Mononuclear cell (primary cell): ENCODE measurements around the gene PRR29. TPM values are rescaled to one million over a fixed set of nuclear protein-coding genes. Genes with fewer than 3 reads are reported as not detected.

Source experiments
- H3K27me3 ChIP-seq: 2 replicates; pipeline ENCODE4 v1.6.0; 2011; ENCODE audit warnings: low read length, control low read depth; ENCODE audit not compliant: insufficient read depth
- H3K4me1 ChIP-seq: 2 replicates; pipeline ENCODE4 v1.5.1; 2011; ENCODE audit warnings: mild to moderate bottlenecking, low read length, control low read depth; ENCODE audit not compliant: insufficient read depth
- H3K4me3 ChIP-seq: 2 replicates; pipeline ENCODE4 v1.5.1; 2011; ENCODE audit warnings: mild to moderate bottlenecking, low read length, moderate library complexity
- H3K9me3 ChIP-seq: 2 replicates; pipeline ENCODE4 v1.5.1; 2011; ENCODE audit warnings: low read depth, mild to moderate bottlenecking, control low read depth, low read length
- total RNA-seq: library from RNA; depleted of rRNA; stranded (reverse); fragments of >200 nt; gene quantifications from one replicate; pipeline ENCODE4 v1.2.3, GENCODE V29; 2012

The PRR29 gene
- 0.21 TPM for total RNA-seq

DNA sequence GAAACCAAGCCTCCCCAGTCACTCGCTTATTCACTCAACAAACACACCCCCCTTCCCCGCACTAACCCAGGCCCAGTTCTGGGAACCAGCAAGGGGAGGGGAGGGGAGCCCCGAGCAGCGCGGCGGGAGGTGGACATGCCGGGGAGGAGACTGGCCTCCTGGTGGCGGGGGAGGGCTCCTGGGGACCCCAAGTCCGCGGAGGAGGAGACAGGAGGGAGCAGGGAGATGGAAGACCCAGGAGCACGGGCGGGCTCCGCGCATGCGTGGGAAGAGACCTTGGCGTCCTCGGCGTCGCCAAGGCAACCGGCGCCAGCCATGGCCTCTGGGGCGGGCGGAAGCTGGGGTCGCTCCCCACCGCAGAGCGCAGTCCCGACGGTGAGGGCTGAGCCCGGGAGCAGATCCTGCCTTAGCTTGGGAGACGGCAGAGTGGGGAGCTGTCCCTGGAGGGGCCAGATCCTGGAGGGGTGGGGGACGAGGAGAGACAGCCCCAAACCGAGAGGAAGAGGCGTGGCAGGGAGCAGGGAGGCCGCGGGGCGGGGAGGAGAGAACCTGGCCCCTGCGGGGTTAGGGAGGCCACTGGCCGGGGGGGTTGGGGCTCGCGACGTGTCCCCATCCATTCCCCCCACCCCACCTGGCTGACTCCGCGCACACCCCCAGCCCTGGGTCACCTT is at the start of gene PRR29:
PRR29 (plus strand) TSS at position 302 of the 671 bp plus-strand sequence; CDS start at position 316, 14 bp downstream.
- peak within 1 kb of the TSS; percentile 48 for H3K4me3 ChIP-seq

DNA sequence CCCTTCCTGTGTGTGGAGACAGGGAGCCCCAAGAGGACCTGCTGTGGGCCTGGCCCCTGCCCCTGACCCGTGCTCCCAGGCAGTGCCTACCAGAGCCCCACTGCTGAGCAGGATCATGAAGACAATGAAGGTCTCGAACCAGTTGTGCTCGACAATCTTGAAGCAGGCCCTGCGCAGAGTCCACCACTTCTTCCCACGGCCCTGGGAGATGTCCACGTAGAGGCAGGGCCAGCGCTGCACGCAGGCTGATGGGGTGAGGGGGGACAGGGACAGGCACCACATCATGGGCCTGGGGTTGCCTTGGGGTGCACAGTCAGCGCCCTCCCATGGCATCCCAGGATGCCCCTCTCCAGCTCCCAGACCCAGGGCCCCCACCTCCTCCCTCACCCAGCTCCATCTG is 49.6 kb upstream of the PRR29 start:
- Histone ChIP-seq H3K4me3 (no peak overlapping the region), H3K4me1 (peaks cover 32% of the 10 kb centered on the region), H3K9me3 (no peaks in the 10 kb centered on the region), H3K27me3 (no peaks in the 10 kb centered on the region)

More for the DNA sequence above, at the start of gene PRR29:
- Histone ChIP-seq H3K9me3 (no peaks in the 10 kb centered on the region), H3K27me3 (peaks cover 8% of the 10 kb centered on the region), H3K4me1 (peaks cover 52% of the 10 kb centered on the region)

GRCh38 chr17:63949576-63950250 is 48.4 kb upstream of the PRR29 start:
- Histone ChIP-seq H3K9me3 (no peaks in the 10 kb centered on the region), H3K27me3 (no peaks in the 10 kb centered on the region), H3K4me1 (peaks cover 44% of the 10 kb centered on the region), H3K4me3 (no peak overlapping the region)

GRCh38 chr17:63950940-63951907 is 46.9 kb upstream of the PRR29 start:
- Histone ChIP-seq H3K9me3 (no peaks in the 10 kb centered on the region), H3K4me1 (peaks cover 42% of the 10 kb centered on the region), H3K4me3 (no peak overlapping the region), H3K27me3 (no peaks in the 10 kb centered on the region)

GRCh38 chr17:63954402-63955063 is 43.6 kb upstream of the PRR29 start:
- H3K9me3 ChIP-seq = no peaks in the 10 kb centered on the region
- no peaks in the 10 kb centered on the region for H3K27me3 ChIP-seq
- H3K4me1 ChIP-seq = peaks cover 31% of the 10 kb centered on the region
- H3K4me3 ChIP-seq = no peak overlapping the region

DNA sequence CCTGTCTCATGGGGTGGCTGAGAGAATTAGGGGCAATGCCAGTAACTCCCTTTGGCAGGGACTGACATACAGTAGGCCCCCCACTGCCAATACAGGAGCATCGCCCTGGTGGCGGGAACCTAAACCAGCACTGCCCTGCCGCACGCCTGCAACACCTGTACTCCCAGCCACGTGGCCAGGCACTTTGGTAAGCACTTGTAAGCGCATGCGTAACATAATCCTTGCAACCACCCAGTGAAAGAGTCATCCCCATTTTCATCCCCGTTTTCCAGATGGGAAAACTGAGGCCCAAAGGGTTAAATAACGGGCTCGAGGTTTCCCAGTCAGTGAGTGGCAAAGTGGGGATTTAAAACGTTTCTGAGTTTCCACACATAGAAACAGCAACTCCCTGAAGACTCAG is 42.9 kb upstream of the PRR29 start:
- H3K4me1 ChIP-seq = peaks cover 31% of the 10 kb centered on the region
- no peak overlapping the region for H3K4me3 ChIP-seq
- no peaks in the 10 kb centered on the region for H3K27me3 ChIP-seq
- no peaks in the 10 kb centered on the region for H3K9me3 ChIP-seq

DNA sequence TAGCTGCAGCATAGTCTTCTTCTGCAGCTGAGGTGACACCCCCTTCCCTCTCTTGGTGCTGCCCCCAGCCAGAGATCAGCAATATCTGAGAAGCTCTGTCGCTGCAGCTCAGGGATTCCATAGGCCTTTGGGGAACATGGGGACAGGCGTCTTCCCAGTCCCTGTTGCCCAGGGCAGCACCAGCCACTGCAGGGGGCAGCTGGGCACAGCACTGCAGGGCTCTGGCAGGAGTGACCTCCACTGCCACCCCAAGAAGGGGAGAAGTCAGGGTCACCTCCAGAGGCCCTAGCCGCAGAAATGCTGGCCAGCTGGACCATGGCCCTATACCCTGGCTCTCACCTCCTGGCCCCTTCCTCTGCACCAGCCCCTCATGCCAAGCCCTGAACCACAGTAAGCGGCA is 42.4 kb upstream of the PRR29 start:
- Histone ChIP-seq H3K27me3 (no peaks in the 10 kb centered on the region), H3K4me3 (no peak overlapping the region), H3K9me3 (no peaks in the 10 kb centered on the region), H3K4me1 (peaks cover 27% of the 10 kb centered on the region)

DNA sequence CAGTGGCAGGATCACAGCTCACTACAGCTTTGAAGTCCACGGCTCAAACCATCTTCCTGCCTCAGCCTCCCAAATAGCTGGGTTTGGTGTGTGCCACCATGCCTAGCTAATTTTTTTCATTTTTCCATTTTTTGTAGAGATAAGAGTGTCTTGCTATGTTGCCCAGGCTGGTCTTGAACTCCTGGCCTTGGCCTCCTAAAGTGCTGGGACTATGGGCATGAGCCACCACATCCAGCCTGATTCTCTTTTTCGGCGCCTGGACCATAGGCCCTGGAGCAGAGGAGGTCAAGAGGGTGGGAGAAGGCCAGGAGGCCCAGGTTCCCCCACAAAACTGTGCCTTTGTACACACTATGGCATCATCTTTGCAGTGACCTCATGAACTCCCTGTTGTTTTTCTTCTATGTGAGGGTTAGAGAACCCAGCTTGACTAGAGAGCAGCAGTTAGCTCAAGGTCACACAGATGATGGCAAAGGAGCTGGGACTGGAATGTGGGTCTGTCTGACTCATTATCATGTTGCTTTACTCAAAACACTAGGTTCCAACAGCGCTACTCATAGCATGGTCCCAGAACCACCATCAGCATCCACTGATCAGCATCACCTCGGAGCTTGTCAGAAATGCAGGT is 41.7 kb upstream of the PRR29 start:
- Histone ChIP-seq H3K9me3 (no peaks in the 10 kb centered on the region), H3K4me3 (no peak overlapping the region), H3K4me1 (peaks cover 31% of the 10 kb centered on the region), H3K27me3 (no peaks in the 10 kb centered on the region)

- no peak overlapping the region for H3K4me3 ChIP-seq
- H3K4me1 ChIP-seq = peaks cover 5% of the 10 kb centered on the region
Measured at GRCh38 chr17:63960006-63960405, 38.1 kb upstream of the PRR29 start.

GRCh38 chr17:63960430-63960829 is 37.7 kb upstream of the PRR29 start:
- Histone ChIP-seq H3K27me3 (no peaks in the 10 kb centered on the region), H3K9me3 (no peaks in the 10 kb centered on the region), H3K4me1 (peaks cover 5% of the 10 kb centered on the region), H3K4me3 (no peak overlapping the region)

More at GRCh38 chr17:63960006-63960405, 38.1 kb upstream of the PRR29 start:
- H3K9me3 ChIP-seq = no peaks in the 10 kb centered on the region
- H3K27me3 ChIP-seq = no peaks in the 10 kb centered on the region

GRCh38 chr17:63961355-63962212 is 36.6 kb upstream of the PRR29 start:
- no peaks in the 10 kb centered on the region for H3K9me3 ChIP-seq
- H3K4me1 ChIP-seq = peaks cover 9% of the 10 kb centered on the region
- no peak overlapping the region for H3K4me3 ChIP-seq
- no peaks in the 10 kb centered on the region for H3K27me3 ChIP-seq

- no peaks in the 10 kb centered on the region for H3K27me3 ChIP-seq
- H3K4me1 ChIP-seq = peaks cover 13% of the 10 kb centered on the region
- no peak overlapping the region for H3K4me3 ChIP-seq
- no peaks in the 10 kb centered on the region for H3K9me3 ChIP-seq
Measured at GRCh38 chr17:63962298-63962744, 35.8 kb upstream of the PRR29 start.

- H3K4me3 ChIP-seq = no peak overlapping the region
- H3K4me1 ChIP-seq = peaks cover 13% of the 10 kb centered on the region
- H3K27me3 ChIP-seq = no peaks in the 10 kb centered on the region
- no peaks in the 10 kb centered on the region for H3K9me3 ChIP-seq
Measured at GRCh38 chr17:63963123-63963522, 35.0 kb upstream of the PRR29 start.
